Spleen (tissue), 11 donors: ENCODE data around the gene A2ML1. TPM values are rescaled to one million over a fixed set of nuclear protein-coding genes. Genes with fewer than 3 reads are reported as not detected.

Source experiments
- DNase-seq: peaks from one replicate; pipeline ENCODE4 v3.0.0-alpha.2; 2020
- H3K27ac ChIP-seq, 8 donors: fragments of 200-600 bp; sonication (generic) in 7 of 8; 1 replicate in 4 of 8; 2 replicates in 4 of 8; pipeline versions ENCODE4 v1.5.0 to v1.8.0; 2016 to 2021; ENCODE audit warnings: inconsistent platforms in 4 of 8, mild to moderate bottlenecking in 4 of 8, moderate library complexity in 1 of 8
- H3K27me3 ChIP-seq, 7 donors: fragments of 200-600 bp; sonication (generic) in 6 of 7; replicated peaks in 1 of 7; 1 replicate in 4 of 7; 2 replicates in 3 of 7; pipeline versions ENCODE4 v1.5.0 to v1.8.0; 2016 to 2021; ENCODE audit warnings: inconsistent platforms in 3 of 7, mild to moderate bottlenecking in 1 of 7
- H3K36me3 ChIP-seq, 6 donors: fragments of 200-600 bp; sonication (generic) in 5 of 6; 1 replicate in 4 of 6; 2 replicates in 2 of 6; pipeline versions ENCODE4 v1.5.0 to v1.8.0; 2016 to 2021; ENCODE audit warnings: inconsistent platforms in 2 of 6
- H3K4me1 ChIP-seq, 6 donors: fragments of 200-600 bp; sonication (generic) in 5 of 6; 1 replicate in 3 of 6; 2 replicates in 3 of 6; pipeline versions ENCODE4 v1.5.0 to v1.8.0; 2016 to 2021; ENCODE audit warnings: inconsistent platforms in 3 of 6
- H3K4me3 ChIP-seq, 8 donors: fragments of 200-600 bp; sonication (generic) in 7 of 8; 1 replicate in 4 of 8; 2 replicates in 4 of 8; pipeline versions ENCODE4 v1.5.0 to v1.8.0; 2016 to 2021; ENCODE audit warnings: inconsistent platforms in 4 of 8, mild to moderate bottlenecking in 4 of 8, moderate library complexity in 2 of 8
- H3K9me3 ChIP-seq, 8 donors: fragments of 200-600 bp; sonication (generic) in 7 of 8; 1 replicate in 4 of 8; 2 replicates in 4 of 8; pipeline versions ENCODE4 v1.5.0 to v1.8.0; 2016 to 2021; ENCODE audit warnings: inconsistent platforms in 4 of 8
- POLR2A ChIP-seq, 3 donors: fragments of 450-650 bp; IDR thresholded peaks; one replicate each; pipeline ENCODE4 v1.5.1; 2017; ENCODE audit warnings: antibody characterized with exemption in 3 of 3, mild to moderate bottlenecking in 1 of 3
- POLR2AphosphoS5 ChIP-seq, 3 donors: sonication (generic); formaldehyde crosslinking; IDR thresholded peaks; one replicate each; pipeline ENCODE4 v1.5.1; 2017; ENCODE audit warnings: antibody characterized with exemption in 3 of 3
- WGBS, 5 donors: extraction: QIAGEN DNeasy Blood & Tissue Kit in 3 of 5; methylation state at CpG; one replicate each; pipeline versions ENCODE4 v1.1.5 to v1.1.7; 2013 to 2018; 5-methylcytosine and 5-hydroxymethylcytosine counted together
- intact Hi-C: fragments of 100-400 bp; cut with DNase I; formaldehyde crosslinking; loops from one replicate; pipeline ENCODE4 v1.15.0; 2023; ENCODE audit warnings: low total_unique reads
- polyA plus RNA-seq, 3 donors: library from polyadenylated mRNA; stranded (reverse); fragments of 200-250 nt; gene quantifications; one replicate each; pipeline ENCODE4 v1.2.1, GENCODE V29; 2013
- total RNA-seq, 7 donors: library from RNA; depleted of rRNA in 3 of 7; stranded (reverse); fragments of >200 nt in 3 of 7; fragmentation: NEBNext Ultra II Directional in 4 of 7; extraction: Animal tissue kit (Norgen Biotek cat#: 25700) in 4 of 7; gene quantifications; one replicate each; pipeline versions ENCODE4 v1.1.0 to v1.2.1, GENCODE V29; 2016 to 2021
- TF ChIP-seq, protein P1 (sequence below), 11 experiments: fragments of 200-600 bp in 7 of 11; fragments of 450-650 bp in 4 of 11; sonication (generic) in 4 of 11; IDR thresholded peaks in 8 of 11; conservative IDR thresholded peaks in 3 of 11; 1 replicate in 7 of 11; 2 replicates in 4 of 11; pipeline versions ENCODE4 v1.4.0 to v1.8.0; 2016 to 2021; ENCODE audit warnings: antibody characterized with exemption in 11 of 11, inconsistent platforms in 4 of 11, mild to moderate bottlenecking in 1 of 11
- donor health status: healthy with polysubstance abuse.
- donor health status: DM: no; HTN: no; CAD: no; lungs with moderate emphysema.
- donor health status: DM: no; HTN: no; CAD: no.
- donor health status: Bipolar disorder and iron deficiency.
- donor health status: healthy.
- donor health status: DM: no; HTN: no; CAD: no.
- donor health status: DM: yes; HTN: yes; CAD: no.

Gene A2ML1
- total and polyA plus RNA-seq, 10 donors = 0.02 to 0.22 (median 0.02) TPM; not detected in 7

DNA sequence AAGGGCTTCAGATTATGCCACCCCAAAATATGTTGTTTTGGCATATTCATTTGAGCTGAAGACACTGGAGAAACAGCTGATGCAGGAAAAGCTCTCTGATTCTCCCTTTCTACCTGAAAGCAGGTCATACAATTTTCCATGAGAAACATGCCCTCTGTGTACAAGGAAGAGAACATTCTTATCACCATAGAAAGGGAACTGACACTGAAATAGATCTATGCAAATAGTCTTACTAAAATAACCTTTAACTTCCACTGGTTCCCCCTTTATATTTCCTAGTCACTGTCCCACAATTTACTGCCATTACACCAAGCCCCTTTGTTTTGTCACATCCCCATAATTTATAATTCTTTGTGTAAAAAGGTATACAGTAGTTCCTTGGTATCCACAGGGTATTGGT is 82.2 kb downstream of the A2ML1 start:
- H3K36me3 ChIP-seq = no peaks in the 10 kb centered on the region
- H3K4me3 ChIP-seq = no peak overlapping the region
- intact Hi-C loops = no loop called here
- H3K9me3 ChIP-seq = peaks cover 0 to 21% (median 9%) of the 10 kb centered on the region in 8 donors
- no peak for DNase-seq
- peaks cover 0 to 29% (median 9%) of the 10 kb centered on the region in 6 donors for H3K4me1 ChIP-seq
- H3K27me3 ChIP-seq = no peaks in the 10 kb centered on the region
- TF ChIP-seq POLR2AphosphoS5 (IDR thresholded peaks at IDR 0.05) (no peak), POLR2A (IDR thresholded peaks at IDR 0.05) (no peak)
- TF ChIP-seq, protein P1, sequence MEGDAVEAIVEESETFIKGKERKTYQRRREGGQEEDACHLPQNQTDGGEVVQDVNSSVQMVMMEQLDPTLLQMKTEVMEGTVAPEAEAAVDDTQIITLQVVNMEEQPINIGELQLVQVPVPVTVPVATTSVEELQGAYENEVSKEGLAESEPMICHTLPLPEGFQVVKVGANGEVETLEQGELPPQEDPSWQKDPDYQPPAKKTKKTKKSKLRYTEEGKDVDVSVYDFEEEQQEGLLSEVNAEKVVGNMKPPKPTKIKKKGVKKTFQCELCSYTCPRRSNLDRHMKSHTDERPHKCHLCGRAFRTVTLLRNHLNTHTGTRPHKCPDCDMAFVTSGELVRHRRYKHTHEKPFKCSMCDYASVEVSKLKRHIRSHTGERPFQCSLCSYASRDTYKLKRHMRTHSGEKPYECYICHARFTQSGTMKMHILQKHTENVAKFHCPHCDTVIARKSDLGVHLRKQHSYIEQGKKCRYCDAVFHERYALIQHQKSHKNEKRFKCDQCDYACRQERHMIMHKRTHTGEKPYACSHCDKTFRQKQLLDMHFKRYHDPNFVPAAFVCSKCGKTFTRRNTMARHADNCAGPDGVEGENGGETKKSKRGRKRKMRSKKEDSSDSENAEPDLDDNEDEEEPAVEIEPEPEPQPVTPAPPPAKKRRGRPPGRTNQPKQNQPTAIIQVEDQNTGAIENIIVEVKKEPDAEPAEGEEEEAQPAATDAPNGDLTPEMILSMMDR (IDR thresholded peaks at IDR 0.05 in 8 of 11, conservative IDR thresholded peaks at IDR 0.05 in 3 of 11) = no peak
- no peak overlapping the region for H3K27ac ChIP-seq

DNA sequence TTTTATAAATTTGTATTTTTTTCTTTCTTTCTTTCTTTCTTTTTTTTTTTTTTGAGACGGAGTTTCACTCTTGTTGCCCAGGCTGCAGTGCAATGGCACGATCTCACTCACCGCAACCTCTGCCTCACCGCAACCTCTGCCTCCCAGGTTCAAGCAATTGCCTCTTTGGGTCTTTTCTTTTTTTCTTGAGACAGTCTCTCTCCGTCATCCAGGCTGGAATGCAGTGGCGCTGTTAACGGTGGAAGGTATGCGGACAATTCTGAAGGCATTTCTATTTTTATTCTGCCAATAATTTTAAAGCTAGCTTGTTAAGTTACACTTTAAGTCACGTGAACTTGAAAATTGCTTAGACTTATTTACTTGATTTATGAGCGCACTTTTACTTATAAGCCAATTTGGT is 83.1 kb downstream of the A2ML1 start:
- H3K36me3 ChIP-seq = no peaks in the 10 kb centered on the region
- H3K4me1 ChIP-seq = peaks cover 0 to 29% (median 9%) of the 10 kb centered on the region in 6 donors
- no peak for DNase-seq
- intact Hi-C loops = no loop called here
- H3K4me3 ChIP-seq = no peak overlapping the region
- peaks cover 0 to 14% (median 9%) of the 10 kb centered on the region in 8 donors for H3K9me3 ChIP-seq
- no peak overlapping the region for H3K27ac ChIP-seq
- H3K27me3 ChIP-seq = no peaks in the 10 kb centered on the region
- TF ChIP-seq POLR2A (IDR thresholded peaks at IDR 0.05) = no peak
- TF ChIP-seq POLR2AphosphoS5 (IDR thresholded peaks at IDR 0.05) = no peak
- TF ChIP-seq, protein P1 (IDR thresholded peaks at IDR 0.05 in 8 of 11, conservative IDR thresholded peaks at IDR 0.05 in 3 of 11) = no peak
- WGBS, 5 donors = 80 to 93% (median 87%) methylated on average over 8 to 10 of the region's 10 CpGs

DNA sequence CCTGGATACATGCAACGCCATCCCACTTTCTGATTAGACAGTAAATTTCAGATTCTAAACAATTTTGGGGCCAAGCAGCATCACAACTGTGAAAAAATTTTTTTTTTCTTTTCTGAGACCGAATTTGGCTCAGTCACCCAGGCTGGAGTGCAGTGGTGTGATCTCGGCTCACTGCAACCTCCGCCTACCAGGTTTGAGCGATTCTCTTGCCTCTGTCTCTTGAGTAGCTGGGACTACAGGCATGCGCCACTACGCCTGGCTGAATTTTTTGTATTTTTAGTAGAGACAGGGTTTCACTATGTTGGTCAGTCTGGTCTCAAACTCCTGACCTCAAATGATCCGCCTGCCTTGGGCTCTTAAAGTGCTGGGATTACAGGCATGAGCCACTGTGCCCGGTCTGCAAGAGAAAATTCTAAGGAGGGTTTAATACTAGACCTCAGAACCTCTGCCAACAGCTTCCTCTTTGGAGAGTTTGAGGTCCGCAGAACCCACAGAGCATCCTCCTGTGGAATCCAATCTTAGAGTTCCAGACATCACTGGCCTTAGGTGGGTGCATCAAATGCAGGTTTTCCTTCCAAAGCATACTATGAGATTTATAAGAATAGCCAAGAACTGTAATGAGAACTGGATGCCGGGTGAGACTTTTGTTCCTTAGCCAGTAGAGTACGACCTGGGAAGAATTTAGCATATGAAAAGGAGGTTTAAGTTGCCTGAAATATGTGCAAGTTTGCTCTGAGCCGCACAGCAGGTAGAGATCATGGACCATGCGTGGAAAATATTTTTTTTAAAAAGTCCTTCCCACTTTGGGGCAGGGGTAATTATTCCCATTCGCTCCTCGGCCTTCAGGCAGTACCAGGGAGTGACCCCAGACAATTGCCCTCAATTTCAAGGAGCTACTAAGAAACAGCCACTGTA is 84.1 kb downstream of the A2ML1 start:
- DNase-seq = no peak
- H3K4me3 ChIP-seq = no peak overlapping the region
- WGBS, 5 donors = 75 to 88% (median 82%) methylated on average over 14 to 16 of the region's 16 CpGs
- no peaks in the 10 kb centered on the region for H3K36me3 ChIP-seq
- no peaks in the 10 kb centered on the region for H3K27me3 ChIP-seq
- intact Hi-C loops = no loop called here
- peaks cover 0 to 4% (median under 1%) of the 10 kb centered on the region in 8 donors for H3K9me3 ChIP-seq
- TF ChIP-seq POLR2A (IDR thresholded peaks at IDR 0.05) = no peak
- peaks cover 0 to 29% (median 9%) of the 10 kb centered on the region in 6 donors for H3K4me1 ChIP-seq
- no peak overlapping the region for H3K27ac ChIP-seq

DNA sequence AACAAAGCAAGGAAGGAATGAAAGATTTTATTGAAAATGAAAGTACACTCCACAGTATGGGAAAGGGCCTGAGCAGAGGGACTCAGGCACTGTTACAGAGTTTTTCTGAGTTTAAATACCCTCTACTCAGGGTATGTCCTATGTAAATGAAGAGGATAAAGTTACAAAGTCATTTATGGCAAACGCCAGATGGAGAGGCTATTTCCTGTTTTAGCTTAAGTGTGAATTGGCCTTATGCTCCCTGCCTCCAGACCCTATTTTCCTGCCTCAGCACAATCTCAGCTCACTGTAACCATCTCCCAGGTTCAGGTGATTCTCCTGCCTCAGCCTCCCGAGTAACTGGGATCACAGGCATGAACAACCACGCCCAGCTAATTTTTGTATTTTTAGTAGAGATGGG is 85.1 kb downstream of the A2ML1 start:
- TF ChIP-seq POLR2A (IDR thresholded peaks at IDR 0.05) = no peak
- TF ChIP-seq, protein P1 (IDR thresholded peaks at IDR 0.05 in 8 of 11, conservative IDR thresholded peaks at IDR 0.05 in 3 of 11) = no peak
- TF ChIP-seq POLR2AphosphoS5 (IDR thresholded peaks at IDR 0.05) = no peak
- no peaks in the 10 kb centered on the region for H3K9me3 ChIP-seq
- no peaks in the 10 kb centered on the region for H3K36me3 ChIP-seq
- H3K4me1 ChIP-seq = peaks cover 0 to 29% (median 9%) of the 10 kb centered on the region in 6 donors
- intact Hi-C loops = no loop called here
- no peak overlapping the region for H3K27ac ChIP-seq
- no peaks in the 10 kb centered on the region for H3K27me3 ChIP-seq
- H3K4me3 ChIP-seq = no peak overlapping the region
- DNase-seq = no peak
- WGBS, 5 donors = 60 to 71% (median 69%) methylated on average over 3 of the region's 3 CpGs
